ENCODE data around the gene MKLN1. TPM values are rescaled to one million over a fixed set of nuclear protein-coding genes. Genes with fewer than 3 reads are reported as not detected.

The MKLN1 gene
- total RNA-seq, 1 experiment from 2014 or later = 48.5 TPM

- RAD21 ChIA-PET (ENCODE audit: low non-redundant PET in 1 of 2, low total read pairs in 2 of 2, uncharacterized antibody in 2 of 2, unreplicated experiment in 2 of 2) = no interaction called here
- no TSS peak for BruUV-seq (replicated peaks)
- Histone ChIP-seq H3K9ac (ENCODE audit: low read length) (no peak overlapping the region), H3K4me3 (replicated peaks in 1 of 2; ENCODE audit: low read depth in 1 of 2, low read length in 2 of 2) (no peak overlapping the region), H4K20me1 (ENCODE audit: insufficient read depth) (no peaks in the 10 kb centered on the region), H3K4me2 (ENCODE audit: low read length) (no peak overlapping the region), H3K9me3 (ENCODE audit: control insufficient read depth in 1 of 2, insufficient read depth in 1 of 2, low read depth in 1 of 2, low read length in 2 of 2) (no peaks in the 10 kb centered on the region), H3K79me2 (ENCODE audit: insufficient read depth, low read length) (no peaks in the 10 kb centered on the region), H3K9me2 (ENCODE audit: insufficient read depth) (no peaks in the 10 kb centered on the region), H3K4me1 (ENCODE audit: control insufficient read depth in 1 of 2, insufficient read depth in 2 of 2, low read length in 2 of 2) (no peaks in the 10 kb centered on the region), H2AFZ (ENCODE audit: low read depth, low read length, poor library complexity, severe bottlenecking) (no peak overlapping the region), H3K27ac (ENCODE audit: low read depth, low read length) (no peak overlapping the region), H3K36me3 (ENCODE audit: control insufficient read depth in 1 of 2, insufficient read depth in 2 of 2, low read length in 2 of 2) (no peaks in the 10 kb centered on the region), H3K27me3 (ENCODE audit: insufficient read depth, low read length) (no peaks in the 10 kb centered on the region)
- POLR2A ChIA-PET = no interaction called here
- TF ChIP-seq MAX (IDR thresholded peaks at IDR 0.05) (no peak), FOSL1 (IDR thresholded peaks at IDR 0.05; ENCODE audit: low read depth) (no peak), JUND (IDR thresholded peaks at IDR 0.05) (no peak)
- no peak for DNase-seq (ENCODE audit: low read depth, low spot score)
- CTCF ChIA-PET = no interaction called here
- intact Hi-C loops (cut with micrococcal nuclease) = no loop called here
- ATAC-seq = no peak
These were observed 46.2 kb upstream of the MKLN1 start for GRCh38 chr7:131281266-131282048.

GRCh38 chr7:131284702-131285419 lies 42.8 kb upstream of the MKLN1 start:
- BruUV-seq (replicated peaks) = no TSS peak
- Histone ChIP-seq H3K9me3 (ENCODE audit: control insufficient read depth in 1 of 2, insufficient read depth in 1 of 2, low read depth in 1 of 2, low read length in 2 of 2) (no peaks in the 10 kb centered on the region), H3K27ac (ENCODE audit: low read depth, low read length) (no peak overlapping the region), H3K27me3 (ENCODE audit: insufficient read depth, low read length) (no peaks in the 10 kb centered on the region), H3K4me2 (ENCODE audit: low read length) (no peak overlapping the region), H3K4me3 (replicated peaks in 1 of 2; ENCODE audit: low read depth in 1 of 2, low read length in 2 of 2) (no peak overlapping the region), H2AFZ (ENCODE audit: low read depth, low read length, poor library complexity, severe bottlenecking) (no peak overlapping the region), H3K79me2 (ENCODE audit: insufficient read depth, low read length) (no peaks in the 10 kb centered on the region), H3K9me2 (ENCODE audit: insufficient read depth) (no peaks in the 10 kb centered on the region), H3K9ac (ENCODE audit: low read length) (no peak overlapping the region), H3K36me3 (ENCODE audit: control insufficient read depth in 1 of 2, insufficient read depth in 2 of 2, low read length in 2 of 2) (no peaks in the 10 kb centered on the region), H4K20me1 (ENCODE audit: insufficient read depth) (no peaks in the 10 kb centered on the region), H3K4me1 (ENCODE audit: control insufficient read depth in 1 of 2, insufficient read depth in 2 of 2, low read length in 2 of 2) (no peaks in the 10 kb centered on the region)
- CTCF ChIA-PET = no interaction called here
- ATAC-seq (no peak), DNase-seq (ENCODE audit: low read depth, low spot score) (no peak)
- RAD21 ChIA-PET (ENCODE audit: low non-redundant PET in 1 of 2, low total read pairs in 2 of 2, uncharacterized antibody in 2 of 2, unreplicated experiment in 2 of 2) = no interaction called here
- intact Hi-C loops (cut with micrococcal nuclease) = no loop called here
- TF ChIP-seq MAX (IDR thresholded peaks at IDR 0.05) = no peak
- no peak for TF ChIP-seq SIN3A (IDR thresholded peaks at IDR 0.05; ENCODE audit: low read depth)
- TF ChIP-seq EGR1 (IDR thresholded peaks at IDR 0.05; ENCODE audit: low read depth) = no peak
- TF ChIP-seq EZH2 (IDR thresholded peaks at IDR 0.05) = no peak
- TF ChIP-seq YY1 (IDR thresholded peaks at IDR 0.05; ENCODE audit: extremely low read depth, insufficient replicate concordance, low read depth, low read length) = no peak
- POLR2A ChIA-PET = no interaction called here

Measured in HCT116 (cell line).